ENCODE measurements around the gene IL1R2.
"Not testable (repeated sequence)": the region's sequence is repeated elsewhere in the genome, so short reads cannot be mapped to it uniquely, and the experiment has no call there.

Gene IL1R2

GRCh38 chr2:102063487-102063911 lies 71.7 kb downstream of the IL1R2 start:
- no peak for DNase-seq

GRCh38 chr2:102063941-102064678 lies 72.3 kb downstream of the IL1R2 start:
- DNase-seq = peak; percentile 74

GRCh38 chr2:102064679-102065674 lies 73.2 kb downstream of the IL1R2 start:
- DNase-seq = no peak

GRCh38 chr2:102065675-102066252 lies 74.0 kb downstream of the IL1R2 start:
- DNase-seq = no peak

- DNase-seq = no peak
Observed at GRCh38 chr2:102066554-102066953, 74.8 kb downstream of the IL1R2 start.

GRCh38 chr2:102068126-102068525 lies 76.4 kb downstream of the IL1R2 start:
- DNase-seq = not testable (repeated sequence)

GRCh38 chr2:102069311-102069974 lies 77.7 kb downstream of the IL1R2 start:
- DNase-seq = no peak

GRCh38 chr2:102070058-102070642 lies 78.4 kb downstream of the IL1R2 start:
- DNase-seq = peak; percentile 82

GRCh38 chr2:102072741-102073140 lies 81.0 kb downstream of the IL1R2 start:
- no peak for DNase-seq

GRCh38 chr2:102073168-102073724 lies 81.5 kb downstream of the IL1R2 start:
- no peak for DNase-seq

GRCh38 chr2:102074152-102074783 lies 82.5 kb downstream of the IL1R2 start:
- DNase-seq = no peak

GRCh38 chr2:102075479-102075878 lies 83.7 kb downstream of the IL1R2 start:
- DNase-seq = no peak

GRCh38 chr2:102076512-102076911 lies 84.8 kb downstream of the IL1R2 start:
- no peak for DNase-seq
